ENCODE measurements around the gene ICE2. TPM values are rescaled to one million over a fixed set of nuclear protein-coding genes. Genes with fewer than 3 reads are reported as not detected.
"Not testable (repeated sequence)": the region's sequence is repeated elsewhere in the genome, so short reads cannot be mapped to it uniquely, and the experiment has no call there.

ICE2 gene
- total RNA-seq, 3 donors from 2014 or later (not counting 1 experiment from before 2014, with no cell fraction given) = 21.7 to 36.7 (median 32.9) TPM

GRCh38 chr15:60416484-60416883 is 62.5 kb downstream of the ICE2 start:
- 100% methylated on average over 3 of the region's 3 CpGs for WGBS (ENCODE audit: insufficient coverage)
- Histone ChIP-seq H3K4me1 (ENCODE audit: control insufficient read depth, insufficient read depth, low read length) (no peaks in the 10 kb centered on the region), H3K36me3 (ENCODE audit: control insufficient read depth, insufficient read depth, low read length) (no peaks in the 10 kb centered on the region), H3K9me3 (ENCODE audit: control insufficient read depth, insufficient read depth, low read length) (no peaks in the 10 kb centered on the region), H3K4me3 (ENCODE audit: low read length) (no peak overlapping the region), H3K27ac (ENCODE audit: low read length) (no peak overlapping the region), H3K27me3 (ENCODE audit: control insufficient read depth, insufficient read depth, low read length) (no peaks in the 10 kb centered on the region)
- TF ChIP-seq CTCF (IDR thresholded peaks at IDR 0.05) = no peak
- Mint-ChIP-seq H3K36me3 (peaks cover 8% of the 10 kb centered on the region), H3K27me3 (ENCODE audit: low read depth in 2 of 2) (no peaks in the 10 kb centered on the region), H3K9me3 (no peaks in the 10 kb centered on the region), H3K4me3 (no peak overlapping the region), H3K4me1 (no peaks in the 10 kb centered on the region), H3K27ac (no peak overlapping the region)
- ATAC-seq = no peak
- DNase-seq = no peak
- intact Hi-C loops (cut with micrococcal nuclease) = no loop called here

- H3K4me1 ChIP-seq (ENCODE audit: control insufficient read depth, insufficient read depth, low read length) = peaks cover 6% of the 10 kb centered on the region
- no peak for TF ChIP-seq CTCF (IDR thresholded peaks at IDR 0.05)
- Mint-ChIP-seq H3K4me1 (peaks cover 2 to 3% of the 10 kb centered on the region in 2 donors), H3K9me3 (no peaks in the 10 kb centered on the region), H3K4me3 (no peak overlapping the region), H3K27ac (no peak overlapping the region), H3K36me3 (no peaks in the 10 kb centered on the region), H3K27me3 (ENCODE audit: low read depth in 2 of 2) (no peaks in the 10 kb centered on the region)
- H3K27me3 ChIP-seq (ENCODE audit: control insufficient read depth, insufficient read depth, low read length) = no peaks in the 10 kb centered on the region
- no peak for DNase-seq
- no peak for ATAC-seq
- H3K36me3 ChIP-seq (ENCODE audit: control insufficient read depth, insufficient read depth, low read length) = no peaks in the 10 kb centered on the region
- 75% methylated on average over 10 of the region's 10 CpGs for WGBS (ENCODE audit: insufficient coverage)
- no peak overlapping the region for H3K27ac ChIP-seq (ENCODE audit: low read length)
- no peak overlapping the region for H3K4me3 ChIP-seq (ENCODE audit: low read length)
- intact Hi-C loops (cut with micrococcal nuclease) = no loop called here
- no peaks in the 10 kb centered on the region for H3K9me3 ChIP-seq (ENCODE audit: control insufficient read depth, insufficient read depth, low read length)
Measured at GRCh38 chr15:60414016-60414682, 64.8 kb downstream of the ICE2 start.

- 82% methylated on average over 9 of the region's 9 CpGs for WGBS (ENCODE audit: insufficient coverage)
- Mint-ChIP-seq H3K4me3 (no peak overlapping the region), H3K9me3 (no peaks in the 10 kb centered on the region), H3K4me1 (peaks cover 10 to 11% of the 10 kb centered on the region in 2 donors), H3K36me3 (no peaks in the 10 kb centered on the region), H3K27ac (no peak overlapping the region), H3K27me3 (ENCODE audit: low read depth in 2 of 2) (no peaks in the 10 kb centered on the region)
- intact Hi-C loops (cut with micrococcal nuclease) = no loop called here
- ATAC-seq (no peak), DNase-seq (no peak)
- Histone ChIP-seq H3K4me3 (ENCODE audit: low read length) (no peak overlapping the region), H3K9me3 (ENCODE audit: control insufficient read depth, insufficient read depth, low read length) (no peaks in the 10 kb centered on the region), H3K4me1 (ENCODE audit: control insufficient read depth, insufficient read depth, low read length) (peaks cover 10% of the 10 kb centered on the region), H3K27ac (ENCODE audit: low read length) (no peak overlapping the region), H3K36me3 (ENCODE audit: control insufficient read depth, insufficient read depth, low read length) (no peaks in the 10 kb centered on the region), H3K27me3 (ENCODE audit: control insufficient read depth, insufficient read depth, low read length) (no peaks in the 10 kb centered on the region)
- TF ChIP-seq CTCF (IDR thresholded peaks at IDR 0.05) = no peak
Measured at GRCh38 chr15:60413231-60413824, 65.6 kb downstream of the ICE2 start.

GRCh38 chr15:60412807-60413206 is 66.1 kb downstream of the ICE2 start:
- H3K27ac ChIP-seq (ENCODE audit: low read length); H3K27ac Mint-ChIP-seq; H3K27me3 Mint-ChIP-seq (ENCODE audit: low read depth in 2 of 2); H3K36me3 Mint-ChIP-seq; DNase-seq; H3K4me3 Mint-ChIP-seq; H3K36me3 ChIP-seq (ENCODE audit: control insufficient read depth, insufficient read depth, low read length); ATAC-seq; H3K9me3 Mint-ChIP-seq; intact Hi-C loops (cut with micrococcal nuclease); H3K4me3 ChIP-seq (ENCODE audit: low read length); H3K27me3 ChIP-seq (ENCODE audit: control insufficient read depth, insufficient read depth, low read length); H3K9me3 ChIP-seq (ENCODE audit: control insufficient read depth, insufficient read depth, low read length): not testable (repeated sequence)
- WGBS (ENCODE audit: insufficient coverage) = 96% methylated on average over 21 of the region's 21 CpGs
- peaks cover 14 to 15% of the 10 kb centered on the region in 2 donors for H3K4me1 Mint-ChIP-seq
- H3K4me1 ChIP-seq (ENCODE audit: control insufficient read depth, insufficient read depth, low read length) = peaks cover 15% of the 10 kb centered on the region

All from natural killer cell (primary cell).